Smooth muscle cell (in vitro differentiated cells): Measurements from ENCODE around the gene TTPAL. TPM values are rescaled to one million over a fixed set of nuclear protein-coding genes. Genes with fewer than 3 reads are reported as not detected.

Experiments used
- DNase-seq: peaks from one replicate; lab custom pipeline; 2025; ENCODE audit not compliant: unreplicated experiment; lab: John Stamatoyannopoulos, UW
- H2AFZ ChIP-seq: fragments of 200-600 bp; sonication (generic); 2 replicates; pipeline ENCODE4 v1.6.0; 2016; ENCODE audit warnings: antibody characterized with exemption, low read depth, mild to moderate bottlenecking
- H3F3A ChIP-seq: fragments of 200-600 bp; sonication (generic); 2 replicates; pipeline ENCODE4 v1.6.0; 2017; ENCODE audit warnings: antibody characterized with exemption, low read depth
- H3K27ac ChIP-seq: fragments of 200-600 bp; sonication (generic); 2 replicates; pipeline ENCODE4 v1.5.1; 2016; ENCODE audit warnings: low read depth, mild to moderate bottlenecking
- H3K27me3 ChIP-seq: fragments of 200-600 bp; sonication (generic); 2 replicates; pipeline ENCODE4 v1.6.1; 2016; ENCODE audit warnings: low read depth, mild to moderate bottlenecking
- H3K36me3 ChIP-seq: fragments of 200-600 bp; sonication (generic); 2 replicates; pipeline ENCODE4 v1.5.1; 2016; ENCODE audit warnings: low read depth
- H3K4me1 ChIP-seq: fragments of 200-600 bp; sonication (generic); 2 replicates; pipeline ENCODE4 v1.5.1; 2016; ENCODE audit warnings: low read depth
- H3K4me2 ChIP-seq: fragments of 200-600 bp; sonication (generic); 2 replicates; pipeline ENCODE4 v1.6.0; 2016; ENCODE audit warnings: mild to moderate bottlenecking
- H3K4me3 ChIP-seq: fragments of 200-600 bp; sonication (generic); 2 replicates; pipeline ENCODE4 v1.5.1; 2016; ENCODE audit warnings: mild to moderate bottlenecking
- H3K79me2 ChIP-seq: fragments of 200-600 bp; sonication (generic); 2 replicates; pipeline ENCODE4 v1.6.0; 2016; ENCODE audit warnings: low read depth, mild to moderate bottlenecking
- H3K9ac ChIP-seq: fragments of 200-600 bp; sonication (generic); 2 replicates; pipeline ENCODE4 v1.6.0; 2016; ENCODE audit warnings: low read depth
- H3K9me3 ChIP-seq: fragments of 200-600 bp; sonication (generic); replicated peaks from 2 replicates; pipeline ENCODE4 v1.5.1; 2016; ENCODE audit warnings: low read depth
- H4K20me1 ChIP-seq: fragments of 200-600 bp; sonication (generic); 2 replicates; pipeline ENCODE4 v1.6.0; 2016; ENCODE audit warnings: low read depth
- CTCF ChIP-seq: fragments of 200-600 bp; sonication (generic); IDR thresholded peaks from 2 replicates; pipeline ENCODE4 v1.5.1; 2017; ENCODE audit warnings: borderline replicate concordance, mild to moderate bottlenecking, antibody characterized with exemption; ENCODE audit not compliant: insufficient read depth, poor library complexity, severe bottlenecking
- WGBS: methylation state at CpG from one replicate; pipeline ENCODE4 v1.1.7; 2016; ENCODE audit warnings: low lambda C conversion rate; 5-methylcytosine and 5-hydroxymethylcytosine counted together
- polyA plus RNA-seq: library from polyadenylated mRNA; unstranded; fragments of >200 nt; fragmentation: Nextera tagmentation; extraction: Ambion mirVana; gene quantifications from 2 replicates; pipeline ENCODE4 v1.2.1, GENCODE V29; 2016
- total RNA-seq: library from RNA; depleted of rRNA; stranded (reverse); fragments of >200 nt; gene quantifications from 2 replicates; pipeline ENCODE4 v1.2.3, GENCODE V29; 2014

TTPAL gene
- total and polyA plus RNA-seq, 2 experiments from 2014 or later = 5.6 to 5.8 TPM

GRCh38 chr20:44500221-44500620, 24.5 kb downstream of the TTPAL start:
- H2AFZ ChIP-seq = no peak overlapping the region
- no peaks in the 10 kb centered on the region for H3K9me3 ChIP-seq
- H3K4me1 ChIP-seq = peaks cover 4% of the 10 kb centered on the region
- no peak overlapping the region for H3K4me2 ChIP-seq
- no peak for TF ChIP-seq CTCF
- H4K20me1 ChIP-seq = no peaks in the 10 kb centered on the region
- no peak overlapping the region for H3K4me3 ChIP-seq
- H3K27ac ChIP-seq = no peak overlapping the region
- no peak for DNase-seq
- H3F3A ChIP-seq = no peaks in the 10 kb centered on the region
- WGBS = 98% methylated on average over 3 of the region's 3 CpGs
- peaks cover 18% of the 10 kb centered on the region for H3K36me3 ChIP-seq
- no peaks in the 10 kb centered on the region for H3K27me3 ChIP-seq
- no peaks in the 10 kb centered on the region for H3K79me2 ChIP-seq
- H3K9ac ChIP-seq = no peak overlapping the region

DNA sequence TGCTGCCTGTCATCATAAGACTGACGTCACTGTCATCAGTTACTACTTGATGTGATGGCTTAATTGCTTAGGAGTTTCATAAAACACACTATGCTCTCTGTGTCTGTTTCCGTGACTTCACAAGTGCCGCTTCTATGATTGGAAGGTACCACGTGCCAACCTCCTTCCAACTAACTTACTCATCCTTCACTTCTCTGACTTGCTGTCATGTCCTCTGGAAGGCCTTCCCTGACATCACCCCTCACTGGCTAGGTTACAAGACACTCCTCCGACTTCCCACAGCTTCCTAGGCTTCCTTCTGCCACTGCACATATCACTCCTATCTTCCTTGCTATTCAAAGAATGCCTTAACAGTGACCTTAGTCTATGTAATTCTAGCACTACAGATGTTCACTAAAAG, 25.8 kb downstream of the TTPAL start:
- H3K27ac ChIP-seq = peak overlapping the region; percentile 42
- no peak for DNase-seq
- 76% methylated on average over 5 of the region's 5 CpGs for WGBS
- H3K4me2 ChIP-seq = no peak overlapping the region
- no peaks in the 10 kb centered on the region for H3F3A ChIP-seq
- TF ChIP-seq CTCF = no peak
- H3K36me3 ChIP-seq = peaks cover 18% of the 10 kb centered on the region
- no peak overlapping the region for H3K9ac ChIP-seq
- H4K20me1 ChIP-seq = no peaks in the 10 kb centered on the region
- H3K4me3 ChIP-seq = no peak overlapping the region
- H3K4me1 ChIP-seq = peaks cover 4% of the 10 kb centered on the region
- H3K27me3 ChIP-seq = no peaks in the 10 kb centered on the region
- no peaks in the 10 kb centered on the region for H3K79me2 ChIP-seq
- no peaks in the 10 kb centered on the region for H3K9me3 ChIP-seq
- no peak overlapping the region for H2AFZ ChIP-seq

GRCh38 chr20:44502968-44503367, 27.3 kb downstream of the TTPAL start:
- no peak overlapping the region for H2AFZ ChIP-seq
- DNase-seq = no peak
- peaks cover 32% of the 10 kb centered on the region for H3K36me3 ChIP-seq
- H3K79me2 ChIP-seq = no peaks in the 10 kb centered on the region
- no peak overlapping the region for H3K4me3 ChIP-seq
- no peak overlapping the region for H3K27ac ChIP-seq
- H3K9me3 ChIP-seq = no peaks in the 10 kb centered on the region
- H3K4me2 ChIP-seq = no peak overlapping the region
- no peaks in the 10 kb centered on the region for H3K27me3 ChIP-seq
- H4K20me1 ChIP-seq = no peaks in the 10 kb centered on the region
- WGBS = 100% methylated on average over 1 of the region's 1 CpG
- no peaks in the 10 kb centered on the region for H3F3A ChIP-seq
- TF ChIP-seq CTCF = no peak
- no peak overlapping the region for H3K9ac ChIP-seq
- H3K4me1 ChIP-seq = no peaks in the 10 kb centered on the region

DNA sequence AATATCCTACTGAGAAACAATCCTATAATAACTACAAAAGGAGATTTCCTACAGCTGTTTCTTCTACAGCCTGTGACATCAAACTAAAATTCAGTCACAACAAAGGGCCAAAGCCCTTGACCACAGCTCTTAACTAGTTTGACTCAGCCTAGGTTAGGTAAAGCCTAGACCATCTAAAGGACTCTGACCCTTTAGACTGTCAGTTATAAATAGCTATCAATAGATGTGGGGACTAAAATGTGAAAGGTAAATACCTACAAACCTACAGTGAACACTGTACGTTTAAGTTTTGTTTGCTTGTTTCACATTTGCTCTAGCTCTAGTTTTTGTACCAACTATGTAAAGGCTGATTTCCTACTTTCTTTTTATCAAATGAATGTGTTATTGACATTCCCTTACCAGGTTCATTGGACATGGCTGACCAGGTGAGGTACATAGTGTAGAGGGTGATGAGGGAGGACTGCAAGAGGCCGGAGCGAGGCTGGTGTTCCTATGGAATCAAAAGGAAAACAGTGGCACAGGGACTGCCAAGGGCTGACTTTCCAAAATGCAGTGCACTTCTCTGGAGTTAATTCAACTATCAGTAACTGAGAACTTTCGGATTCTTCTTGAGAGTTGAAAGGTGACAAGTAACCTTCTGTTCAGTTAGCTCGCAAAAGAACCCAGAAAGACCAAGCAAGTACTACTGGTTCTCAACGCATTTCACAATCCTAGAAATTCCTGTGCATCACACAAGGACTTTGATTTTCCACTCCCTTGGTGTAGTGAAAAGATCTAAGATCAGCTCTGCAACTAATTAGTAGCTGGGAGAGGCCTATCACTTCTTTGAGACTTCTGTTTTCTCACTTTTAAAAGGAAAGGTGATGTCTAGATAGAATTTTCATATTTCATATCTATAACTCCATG, 29.0 kb downstream of the TTPAL start:
- Histone ChIP-seq H3K4me2 (no peak overlapping the region), H3F3A (no peaks in the 10 kb centered on the region), H3K9me3 (no peaks in the 10 kb centered on the region), H3K4me3 (no peak overlapping the region), H3K36me3 (peaks cover 48% of the 10 kb centered on the region), H4K20me1 (peaks cover 3% of the 10 kb centered on the region), H3K9ac (no peak overlapping the region), H3K27me3 (no peaks in the 10 kb centered on the region), H2AFZ (no peak overlapping the region), H3K27ac (peak overlapping the region; percentile 28), H3K4me1 (no peaks in the 10 kb centered on the region), H3K79me2 (peaks cover 5% of the 10 kb centered on the region)
- no peak for DNase-seq
- WGBS = 92% methylated on average over 6 of the region's 6 CpGs
- no peak for TF ChIP-seq CTCF
